Epithelial cell of umbilical artery (primary cell): ENCODE measurements around the gene ZNF649. TPM values are rescaled to one million over a fixed set of nuclear protein-coding genes. Genes with fewer than 3 reads are reported as not detected.

Experiments
- total RNA-seq: library from RNA; depleted of rRNA; stranded (reverse); fragments of >200 nt; gene quantifications from 2 replicates; pipeline ENCODE4 v1.2.3, GENCODE V29; 2014

The ZNF649 gene
- total RNA-seq = 6.8 and 16.0 TPM in 2 replicates

GRCh38 chr19:51904331-51905165 is at the start of gene ZNF649:
Gene ZNF649 (minus strand): TSS chr19:51905017. CDS start chr19:51900107, 4,910 bp downstream.

GRCh38 chr19:51926784-51927741 is 22.2 kb upstream of the ZNF649 start, which contains the start of gene ZNF613:
Gene ZNF613 (plus strand): TSS chr19:51927472. CDS start chr19:51936221, 8,749 bp downstream.

GRCh38 chr19:51887522-51888498 is 17.0 kb downstream of the ZNF649 start, which contains the start of gene ZNF577:
Gene ZNF577 (minus strand): TSS chr19:51887951. CDS start chr19:51880382, 7,569 bp downstream.

Other genes with a start within 250 kb of the ZNF649 start
- gene SPACA6, start 211.7 kb downstream of the ZNF649 start, total RNA-seq = 5.2 and 9.4 TPM in 2 replicates
- under 0.01 and 0.15 TPM in 2 replicates for gene HAS1, start 181.0 kb downstream of the ZNF649 start, total RNA-seq
- gene FPR1, start 153.1 kb downstream of the ZNF649 start, total RNA-seq = not detected in 2 replicates
- gene FPR2, start 143.8 kb downstream of the ZNF649 start, total RNA-seq = not detected in 2 replicates
- under 0.01 TPM in 1 of 2 replicates, not detected in the other for gene FPR3, start 109.9 kb downstream of the ZNF649 start, total RNA-seq
- gene ZNF577, start 17.1 kb downstream of the ZNF649 start, total RNA-seq = 3.9 and 5.2 TPM in 2 replicates
- 5.2 and 12.5 TPM in 2 replicates for gene ZNF613, start 22.5 kb upstream of the ZNF649 start, total RNA-seq
- 8.8 and 9.0 TPM in 2 replicates for gene ZNF350, start 81.8 kb upstream of the ZNF649 start, total RNA-seq
- 6.5 and 16.7 TPM in 2 replicates for gene ZNF615, start 103.2 kb upstream of the ZNF649 start, total RNA-seq
- 11.1 and 11.4 TPM in 2 replicates for gene ZNF614, start 123.4 kb upstream of the ZNF649 start, total RNA-seq
- 5.5 and 8.2 TPM in 2 replicates for gene ZNF432, start 143.8 kb upstream of the ZNF649 start, total RNA-seq
- gene ZNF841, start 190.7 kb upstream of the ZNF649 start, total RNA-seq = 11.7 and 17.9 TPM in 2 replicates
- gene ZNF616, start 234.9 kb upstream of the ZNF649 start, total RNA-seq = 5.2 and 11.2 TPM in 2 replicates